ENCODE results near the gene OPA3. TPM values are rescaled to one million over a fixed set of nuclear protein-coding genes. Genes with fewer than 3 reads are reported as not detected.
A peak's percentile ranks its signal among the peaks of the same experiment; 100 is the strongest.

OPA3 gene
- total RNA-seq, 2 experiments from 2014 or later, result 13.7 to 14.3 TPM

- ATAC-seq (no peak), DNase-seq (peak; percentile 79)
- POLR2A ChIA-PET, result interaction anchor here (1.0 to 1.4 kb wide), 3 partner anchors 9 to 133 kb away, joined by 3 to 8 read pairs (median 5); no protein-coding TSS in a partner anchor
- H3K36me3 Mint-ChIP-seq (ENCODE audit: low read depth), result peaks cover 17% of the 10 kb centered on the region
- H3K4me3 Mint-ChIP-seq, result peak overlapping the region; percentile 96
- CTCF ChIA-PET, result interaction anchor here (1.0 to 1.4 kb wide), 3 partner anchors 23 to 134 kb away, joined by 3 to 9 read pairs (median 5); no protein-coding TSS in a partner anchor
- intact Hi-C loops (cut with micrococcal nuclease), result loop anchor here (5.0 kb wide), 1 partner anchor 134 kb away; no protein-coding TSS in a partner anchor
- no peaks in the 10 kb centered on the region for H3K9me3 Mint-ChIP-seq
- TF ChIP-seq, protein P1, sequence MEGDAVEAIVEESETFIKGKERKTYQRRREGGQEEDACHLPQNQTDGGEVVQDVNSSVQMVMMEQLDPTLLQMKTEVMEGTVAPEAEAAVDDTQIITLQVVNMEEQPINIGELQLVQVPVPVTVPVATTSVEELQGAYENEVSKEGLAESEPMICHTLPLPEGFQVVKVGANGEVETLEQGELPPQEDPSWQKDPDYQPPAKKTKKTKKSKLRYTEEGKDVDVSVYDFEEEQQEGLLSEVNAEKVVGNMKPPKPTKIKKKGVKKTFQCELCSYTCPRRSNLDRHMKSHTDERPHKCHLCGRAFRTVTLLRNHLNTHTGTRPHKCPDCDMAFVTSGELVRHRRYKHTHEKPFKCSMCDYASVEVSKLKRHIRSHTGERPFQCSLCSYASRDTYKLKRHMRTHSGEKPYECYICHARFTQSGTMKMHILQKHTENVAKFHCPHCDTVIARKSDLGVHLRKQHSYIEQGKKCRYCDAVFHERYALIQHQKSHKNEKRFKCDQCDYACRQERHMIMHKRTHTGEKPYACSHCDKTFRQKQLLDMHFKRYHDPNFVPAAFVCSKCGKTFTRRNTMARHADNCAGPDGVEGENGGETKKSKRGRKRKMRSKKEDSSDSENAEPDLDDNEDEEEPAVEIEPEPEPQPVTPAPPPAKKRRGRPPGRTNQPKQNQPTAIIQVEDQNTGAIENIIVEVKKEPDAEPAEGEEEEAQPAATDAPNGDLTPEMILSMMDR (IDR thresholded peaks at IDR 0.05), result no peak
- H3K27ac Mint-ChIP-seq, result peak overlapping the region; percentile 90
- peaks cover 47% of the 10 kb centered on the region for H3K4me1 Mint-ChIP-seq (ENCODE audit: low read depth)
- no peaks in the 10 kb centered on the region for H3K27me3 Mint-ChIP-seq
These were observed 76.2 kb downstream of the OPA3 start for GRCh38 chr19:45508417-45508860.

DNA sequence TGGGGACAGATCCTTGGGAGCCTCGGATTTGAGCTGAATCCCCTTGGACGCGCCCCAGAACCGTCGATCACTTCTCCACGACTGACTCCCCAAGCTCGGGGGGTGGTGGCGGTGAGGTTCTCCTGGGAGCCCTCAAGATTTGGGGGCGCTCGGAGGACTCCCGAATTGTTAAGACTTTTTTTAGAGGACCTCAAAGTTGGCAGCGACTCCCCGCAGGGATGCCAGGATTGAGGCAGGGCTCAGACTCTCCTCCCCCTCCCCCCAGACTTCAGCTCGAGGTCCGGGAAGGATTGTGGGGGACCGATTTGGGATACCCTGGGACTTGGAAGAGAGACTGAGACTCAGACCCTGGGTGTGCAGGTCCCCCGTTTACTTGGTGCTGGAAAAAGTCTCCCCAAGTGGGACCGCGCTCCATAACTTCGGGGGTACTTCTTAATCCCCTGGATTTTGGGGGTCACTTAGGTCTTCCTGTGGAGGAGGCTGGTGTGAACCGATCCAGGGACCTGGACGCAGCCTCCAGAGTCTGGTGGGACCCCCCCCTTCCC lies 76.7 kb downstream of the OPA3 start:
- DNase-seq (no peak), ATAC-seq (no peak)
- peaks cover 43% of the 10 kb centered on the region for H3K4me1 Mint-ChIP-seq (ENCODE audit: low read depth)
- no peaks in the 10 kb centered on the region for H3K27me3 Mint-ChIP-seq
- peak overlapping the region; percentile 90 for H3K27ac Mint-ChIP-seq
- TF ChIP-seq, protein P1 (IDR thresholded peaks at IDR 0.05), result no peak
- H3K36me3 Mint-ChIP-seq (ENCODE audit: low read depth), result peaks cover 17% of the 10 kb centered on the region
- H3K4me3 Mint-ChIP-seq, result peak overlapping the region; percentile 96
- CTCF ChIA-PET, result interaction anchor here (1.0 to 1.4 kb wide), 3 partner anchors 23 to 134 kb away, joined by 3 to 9 read pairs (median 5); no protein-coding TSS in a partner anchor
- no peaks in the 10 kb centered on the region for H3K9me3 Mint-ChIP-seq
- intact Hi-C loops (cut with micrococcal nuclease), result loop anchor here (5.0 kb wide), 1 partner anchor 134 kb away; no protein-coding TSS in a partner anchor
- POLR2A ChIA-PET, result interaction anchor here (1.0 to 1.4 kb wide), 3 partner anchors 9 to 134 kb away, joined by 3 to 8 read pairs (median 5); no protein-coding TSS in a partner anchor

GRCh38 chr19:45506989-45507871 lies 77.4 kb downstream of the OPA3 start, which contains the start of gene VASP:
VASP (plus strand) TSS chr19:45507479; CDS start chr19:45507772, 293 bp downstream.
- ChIA-PET CTCF (no interaction called here), POLR2A (interaction anchor here (1.0 to 1.4 kb wide), 3 partner anchors 8 to 134 kb away, joined by 3 to 8 read pairs (median 5); no protein-coding TSS in a partner anchor)
- peaks cover 40% of the 10 kb centered on the region for H3K4me1 Mint-ChIP-seq (ENCODE audit: low read depth)
- peak within 1 kb of the TSS; percentile 96 for H3K4me3 Mint-ChIP-seq
- intact Hi-C loops (cut with micrococcal nuclease), result loop anchor here (5.0 kb wide), 1 partner anchor 135 kb away; no protein-coding TSS in a partner anchor
- peak within 1 kb of the TSS; percentile 95 for H3K27ac Mint-ChIP-seq
- H3K27me3 Mint-ChIP-seq, result no peaks in the 10 kb centered on the region
- H3K36me3 Mint-ChIP-seq (ENCODE audit: low read depth), result peaks cover 17% of the 10 kb centered on the region
- ATAC-seq, result peak; percentile 60
- no peaks in the 10 kb centered on the region for H3K9me3 Mint-ChIP-seq
- peak; percentile 97 for DNase-seq
- TF ChIP-seq, protein P1 (IDR thresholded peaks at IDR 0.05), result no peak

- no peaks in the 10 kb centered on the region for H3K9me3 Mint-ChIP-seq
- POLR2A ChIA-PET, result interaction anchor here (0.7 to 0.9 kb wide), 3 partner anchors 21 to 186 kb away, joined by 3 read pairs; partner anchors contain the start of genes QPCTL and SNRPD2
- peaks cover 33% of the 10 kb centered on the region for H3K4me1 Mint-ChIP-seq (ENCODE audit: low read depth)
- H3K27ac Mint-ChIP-seq, result peak overlapping the region; percentile 95
- peaks cover 17% of the 10 kb centered on the region for H3K36me3 Mint-ChIP-seq (ENCODE audit: low read depth)
- TF ChIP-seq, protein P1 (IDR thresholded peaks at IDR 0.05), result peak; percentile 45
- intact Hi-C loops (cut with micrococcal nuclease), result loop anchor here (5.0 kb wide), 1 partner anchor 136 kb away; no protein-coding TSS in a partner anchor
- peak; percentile 100 for DNase-seq
- ATAC-seq, result peak; percentile 83
- H3K27me3 Mint-ChIP-seq, result no peaks in the 10 kb centered on the region
- H3K4me3 Mint-ChIP-seq, result peak overlapping the region; percentile 96
- CTCF ChIA-PET, result interaction anchor here (0.9 to 4.1 kb wide), 7 partner anchors 9 to 136 kb away, joined by 3 to 23 read pairs (median 8); no protein-coding TSS in a partner anchor
These were observed 78.2 kb downstream of the OPA3 start for GRCh38 chr19:45506246-45506988.
